RWPE1 (cell line): ENCODE measurements around the gene CNOT8.

Experiments used
- CTCF ChIA-PET: fragments of 350-600 bp; sonication (Branson Sonifier 250); formaldehyde crosslinking; extraction: SDS; loops from one replicate; lab custom pipeline; 2021; lab: Yijun Ruan, JAX
- POLR2A ChIA-PET: fragments of 400-600 bp; formaldehyde crosslinking; extraction: SDS; loops from one replicate; lab custom pipeline; 2020; ENCODE audit warnings: antibody characterized with exemption; ENCODE audit not compliant: low non-redundant PET; lab: Yijun Ruan, JAX
- DNase-seq: peaks from one replicate; pipeline ENCODE4 v3.0.0; 2012; ENCODE audit warnings: low spot score
- H3K27ac ChIP-seq: fragments of 450-650 bp; 2 replicates; pipeline ENCODE4 v1.5.1; 2017
- TF ChIP-seq, protein P1 (sequence below): fragments of 450-650 bp; conservative IDR thresholded peaks from 2 replicates; pipeline ENCODE4 v1.5.1; 2017; ENCODE audit warnings: low read depth, mild to moderate bottlenecking

Gene CNOT8

DNA sequence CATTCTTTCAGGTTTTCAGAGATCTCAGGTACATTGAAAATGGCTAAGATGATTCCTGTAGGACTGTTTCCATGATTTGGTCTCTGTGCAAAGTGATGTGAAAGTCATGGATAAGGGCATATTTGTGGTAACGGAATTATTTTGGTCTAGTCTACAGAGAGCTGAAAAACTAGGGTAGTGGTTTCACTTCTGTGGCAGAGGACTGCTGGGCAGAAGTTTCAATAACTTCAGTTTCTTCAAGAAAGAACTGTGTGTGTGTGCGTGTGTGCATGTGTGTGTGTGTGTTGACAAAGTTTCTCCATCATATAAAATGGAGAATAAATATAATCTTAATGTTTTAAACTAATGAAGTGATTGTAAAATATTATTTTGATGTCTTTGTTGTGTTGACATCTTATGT, 4.3 kb downstream of the CNOT8 start:
- ChIA-PET CTCF (no interaction called here), POLR2A (no interaction called here)
- DNase-seq: no peak
- H3K27ac ChIP-seq: no peak overlapping the region
- TF ChIP-seq, protein P1, sequence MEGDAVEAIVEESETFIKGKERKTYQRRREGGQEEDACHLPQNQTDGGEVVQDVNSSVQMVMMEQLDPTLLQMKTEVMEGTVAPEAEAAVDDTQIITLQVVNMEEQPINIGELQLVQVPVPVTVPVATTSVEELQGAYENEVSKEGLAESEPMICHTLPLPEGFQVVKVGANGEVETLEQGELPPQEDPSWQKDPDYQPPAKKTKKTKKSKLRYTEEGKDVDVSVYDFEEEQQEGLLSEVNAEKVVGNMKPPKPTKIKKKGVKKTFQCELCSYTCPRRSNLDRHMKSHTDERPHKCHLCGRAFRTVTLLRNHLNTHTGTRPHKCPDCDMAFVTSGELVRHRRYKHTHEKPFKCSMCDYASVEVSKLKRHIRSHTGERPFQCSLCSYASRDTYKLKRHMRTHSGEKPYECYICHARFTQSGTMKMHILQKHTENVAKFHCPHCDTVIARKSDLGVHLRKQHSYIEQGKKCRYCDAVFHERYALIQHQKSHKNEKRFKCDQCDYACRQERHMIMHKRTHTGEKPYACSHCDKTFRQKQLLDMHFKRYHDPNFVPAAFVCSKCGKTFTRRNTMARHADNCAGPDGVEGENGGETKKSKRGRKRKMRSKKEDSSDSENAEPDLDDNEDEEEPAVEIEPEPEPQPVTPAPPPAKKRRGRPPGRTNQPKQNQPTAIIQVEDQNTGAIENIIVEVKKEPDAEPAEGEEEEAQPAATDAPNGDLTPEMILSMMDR: no peak

DNA sequence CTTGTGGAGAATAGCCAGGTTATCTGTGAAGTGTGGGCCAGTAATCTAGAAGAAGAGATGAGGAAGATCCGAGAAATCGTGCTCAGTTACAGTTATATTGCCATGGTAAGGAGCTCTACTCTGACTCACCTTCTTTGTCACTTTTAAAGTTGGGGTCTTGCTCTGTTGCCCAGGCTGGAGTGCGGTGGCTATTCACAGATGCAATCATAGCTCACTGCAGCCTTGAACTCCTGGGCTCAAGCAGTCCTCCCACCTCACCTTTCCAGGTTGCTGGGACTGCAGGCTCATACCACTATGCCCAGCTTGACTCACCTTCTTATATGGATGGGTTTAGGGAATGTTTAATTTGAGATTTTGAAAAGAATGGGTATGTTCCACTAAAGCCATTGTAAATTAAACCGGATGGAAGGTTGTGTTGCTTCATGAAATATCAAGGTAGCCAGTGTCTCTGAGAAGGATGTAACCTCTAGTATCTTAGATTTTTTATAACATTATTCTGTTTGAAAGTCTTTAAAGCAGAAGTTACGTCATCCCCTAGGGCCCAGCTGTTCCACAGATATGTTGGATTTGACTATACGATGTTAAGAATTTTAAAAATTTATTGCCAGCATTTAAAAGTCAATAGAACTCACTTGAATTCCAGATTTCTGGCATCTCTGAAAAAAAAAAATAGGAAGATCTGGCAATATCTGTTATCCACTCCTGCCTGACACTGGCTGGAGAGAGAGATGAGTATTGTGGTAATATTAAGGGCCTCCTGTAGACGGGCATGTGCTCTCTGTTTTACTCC, 5.1 kb downstream of the CNOT8 start:
- DNase-seq: no peak
- H3K27ac ChIP-seq: no peak overlapping the region
- POLR2A ChIA-PET: interaction anchor here (0.6 kb wide), 1 partner anchor 160 kb away, joined by 16 read pairs; no protein-coding TSS in a partner anchor
- CTCF ChIA-PET: no interaction called here
- TF ChIP-seq, protein P1: no peak

DNA sequence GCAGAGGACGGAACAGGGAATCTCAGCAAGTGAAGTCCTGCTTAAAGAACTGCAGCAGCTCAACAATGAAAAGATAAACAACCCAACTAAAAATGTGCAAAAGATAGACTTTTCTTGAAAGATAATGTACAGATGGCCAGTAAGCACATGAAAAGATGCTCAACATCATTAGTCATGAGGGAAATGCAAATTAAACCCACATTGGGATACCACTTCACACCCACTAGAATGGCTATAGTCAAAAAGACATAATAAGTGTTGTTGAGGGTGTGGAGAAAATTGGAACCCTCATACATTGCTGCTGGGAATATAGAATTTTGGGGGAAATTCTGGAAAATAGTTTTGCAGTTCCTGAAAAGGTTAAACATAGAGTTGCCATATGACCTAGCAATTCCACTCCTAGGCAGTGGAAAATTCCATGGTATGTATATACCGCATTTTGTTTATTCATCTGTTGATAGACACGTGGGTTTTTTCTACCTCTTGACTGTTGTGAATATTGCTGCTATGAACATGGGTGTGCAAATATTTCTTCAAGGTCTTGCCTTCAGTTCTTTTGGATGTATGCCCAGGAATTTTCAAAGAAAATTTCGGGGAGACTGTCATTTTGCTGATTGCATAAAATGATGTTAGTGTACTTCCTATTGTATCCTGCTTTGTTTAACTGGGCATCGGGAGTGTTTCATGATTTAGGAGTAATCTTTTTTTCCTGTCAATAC, 7.2 kb downstream of the CNOT8 start:
- POLR2A ChIA-PET: no interaction called here
- DNase-seq: no peak
- TF ChIP-seq, protein P1: no peak
- CTCF ChIA-PET: no interaction called here
- no peak overlapping the region for H3K27ac ChIP-seq

DNA sequence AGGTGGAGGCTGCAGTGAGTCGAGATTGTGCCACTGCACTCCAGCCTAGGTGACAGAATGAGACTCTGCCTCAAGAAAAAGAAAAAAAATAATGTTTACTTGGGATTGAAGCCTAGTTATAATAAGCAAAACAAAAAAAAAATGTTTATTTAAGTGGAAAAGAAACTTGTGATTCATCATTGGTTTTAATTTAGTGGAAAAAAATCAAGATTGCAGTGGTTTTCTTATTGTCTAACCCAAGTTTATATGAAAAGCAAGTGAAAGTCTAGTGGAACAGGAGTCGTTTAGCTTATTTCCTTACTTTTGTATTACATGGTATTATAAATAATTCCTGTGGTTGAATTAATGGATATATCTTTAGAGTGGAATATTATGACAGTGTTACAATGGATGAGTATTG, 8.4 kb downstream of the CNOT8 start:
- ChIA-PET POLR2A (no interaction called here), CTCF (no interaction called here)
- H3K27ac ChIP-seq: no peak overlapping the region
- TF ChIP-seq, protein P1: no peak
- DNase-seq: no peak

DNA sequence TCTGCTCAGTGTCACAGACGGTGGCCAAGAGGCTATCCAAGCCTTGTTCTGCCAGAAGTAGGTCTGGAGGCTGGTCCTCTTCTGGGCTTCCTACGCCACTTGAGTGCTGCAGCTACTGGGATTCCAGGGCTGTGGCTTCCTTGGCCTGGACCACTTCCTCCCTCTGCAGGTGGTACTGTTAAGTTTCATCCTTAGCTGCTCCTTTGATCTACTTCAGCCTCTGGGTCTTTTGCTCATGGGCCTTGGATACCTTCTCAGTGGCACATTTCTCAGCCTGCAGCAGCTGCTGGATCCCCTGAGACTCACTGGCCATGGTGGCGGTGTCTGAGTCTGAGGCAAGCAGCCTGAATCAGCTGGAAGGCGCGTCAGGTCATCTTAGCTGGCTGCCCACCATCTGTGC, 10.3 kb downstream of the CNOT8 start:
- POLR2A ChIA-PET: no interaction called here
- TF ChIP-seq, protein P1: no peak
- CTCF ChIA-PET: interaction anchor here (0.6 to 1.2 kb wide), 3 partner anchors 83 to 328 kb away, joined by 3 to 5 read pairs (median 3); no protein-coding TSS in a partner anchor
- no peak overlapping the region for H3K27ac ChIP-seq
- DNase-seq: no peak

DNA sequence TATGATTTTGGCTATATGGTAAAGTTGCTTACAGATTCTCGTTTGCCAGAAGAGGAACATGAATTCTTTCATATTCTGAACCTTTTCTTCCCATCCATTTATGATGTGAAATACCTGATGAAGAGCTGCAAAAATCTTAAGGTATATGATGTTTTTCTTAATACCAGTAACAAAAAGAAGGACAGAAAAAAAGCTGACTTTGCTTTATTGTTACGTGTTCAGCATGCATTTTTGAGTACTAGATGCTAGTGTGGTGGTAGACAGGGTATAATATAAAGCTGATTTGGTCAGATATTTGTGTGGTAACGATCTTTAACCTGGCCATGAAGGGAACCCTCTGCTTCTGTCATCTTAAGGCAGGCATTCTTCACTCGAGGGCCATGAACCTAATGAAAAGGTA, 13.3 kb downstream of the CNOT8 start:
- TF ChIP-seq, protein P1: no peak
- ChIA-PET CTCF (interaction anchor here (0.6 to 0.7 kb wide), 2 partner anchors 100 to 221 kb away, joined by 3 read pairs; no protein-coding TSS in a partner anchor), POLR2A (interaction anchor here (0.6 kb wide), 1 partner anchor 63 kb away, joined by 3 read pairs; no protein-coding TSS in a partner anchor)
- no peak for DNase-seq
- no peak overlapping the region for H3K27ac ChIP-seq
